Frontal cortex (tissue), 4 donors: ENCODE results near the gene SYNPO2. TPM values are rescaled to one million over a fixed set of nuclear protein-coding genes. Genes with fewer than 3 reads are reported as not detected.

Experiments
- DNase-seq, 2 donors: peaks; one replicate each; pipeline ENCODE4 v3.0.0; 2012; ENCODE audit warnings: low spot score in 2 of 2
- FAIRE-seq: peaks from 2 replicates; lab custom pipeline; 2012; peaks lifted over from hg19 to GRCh38; lab: Jason Lieb, UNC
- total RNA-seq: library from RNA; depleted of rRNA; stranded (reverse); fragments of >200 nt; gene quantifications from one replicate; pipeline ENCODE4 v1.2.3, GENCODE V29; 2014
- donor health status: control.
- donor health status: control.
- donor health status: control.

The SYNPO2 gene
- total RNA-seq, 1 donor from 2014 or later, result 1.6 TPM

- DNase-seq, result no peak
- FAIRE-seq, result no peak
Observed at GRCh38 chr4:119087121-119087520, 198.5 kb downstream of the SYNPO2 start.

- FAIRE-seq (no peak), DNase-seq (no peak)
Observed at GRCh38 chr4:119087656-119088055, 199.0 kb downstream of the SYNPO2 start.

- DNase-seq (no peak), FAIRE-seq (no peak)
Observed at GRCh38 chr4:119093042-119093827, 204.6 kb downstream of the SYNPO2 start.

GRCh38 chr4:119097282-119097900 lies 208.7 kb downstream of the SYNPO2 start:
- FAIRE-seq (no peak), DNase-seq (no peak)

- DNase-seq (no peak), FAIRE-seq (no peak)
Observed at GRCh38 chr4:119098306-119098705, 209.7 kb downstream of the SYNPO2 start.

GRCh38 chr4:119099227-119099810 lies 210.7 kb downstream of the SYNPO2 start:
- no peak for DNase-seq
- no peak for FAIRE-seq

- FAIRE-seq, result no peak
- no peak for DNase-seq
Observed at GRCh38 chr4:119100655-119101054, 212.0 kb downstream of the SYNPO2 start.

- no peak for FAIRE-seq
- no peak for DNase-seq
Observed at GRCh38 chr4:119103263-119103662, 214.6 kb downstream of the SYNPO2 start.

- DNase-seq (no peak), FAIRE-seq (no peak)
Observed at GRCh38 chr4:119104644-119105273, 216.1 kb downstream of the SYNPO2 start.

GRCh38 chr4:119105605-119106004 lies 217.0 kb downstream of the SYNPO2 start:
- no peak for FAIRE-seq
- DNase-seq, result no peak

GRCh38 chr4:119106036-119107000 lies 217.7 kb downstream of the SYNPO2 start:
- DNase-seq (no peak), FAIRE-seq (no peak)

- FAIRE-seq (no peak), DNase-seq (no peak)
Observed at GRCh38 chr4:119110121-119110520, 221.5 kb downstream of the SYNPO2 start.

Other genes starting within 250 kb of the SYNPO2 start
- 18.8 TPM for gene METTL14, start 203.5 kb upstream of the SYNPO2 start, total RNA-seq
- gene SEC24D, start 52.7 kb upstream of the SYNPO2 start, total RNA-seq, result 8.2 TPM
- gene MYOZ2, start 247.0 kb downstream of the SYNPO2 start, total RNA-seq, result 0.41 TPM